DMS53 (cell line): ENCODE measurements around the gene PDLIM7.

Experiments used
- DNase-seq: peaks from one replicate; lab custom pipeline; 2025; lab: John Stamatoyannopoulos, UW

Gene PDLIM7

GRCh38 chr5:177444106-177445051 lies 53.0 kb downstream of the PDLIM7 start:
- DNase-seq = peak; percentile 36

DNA sequence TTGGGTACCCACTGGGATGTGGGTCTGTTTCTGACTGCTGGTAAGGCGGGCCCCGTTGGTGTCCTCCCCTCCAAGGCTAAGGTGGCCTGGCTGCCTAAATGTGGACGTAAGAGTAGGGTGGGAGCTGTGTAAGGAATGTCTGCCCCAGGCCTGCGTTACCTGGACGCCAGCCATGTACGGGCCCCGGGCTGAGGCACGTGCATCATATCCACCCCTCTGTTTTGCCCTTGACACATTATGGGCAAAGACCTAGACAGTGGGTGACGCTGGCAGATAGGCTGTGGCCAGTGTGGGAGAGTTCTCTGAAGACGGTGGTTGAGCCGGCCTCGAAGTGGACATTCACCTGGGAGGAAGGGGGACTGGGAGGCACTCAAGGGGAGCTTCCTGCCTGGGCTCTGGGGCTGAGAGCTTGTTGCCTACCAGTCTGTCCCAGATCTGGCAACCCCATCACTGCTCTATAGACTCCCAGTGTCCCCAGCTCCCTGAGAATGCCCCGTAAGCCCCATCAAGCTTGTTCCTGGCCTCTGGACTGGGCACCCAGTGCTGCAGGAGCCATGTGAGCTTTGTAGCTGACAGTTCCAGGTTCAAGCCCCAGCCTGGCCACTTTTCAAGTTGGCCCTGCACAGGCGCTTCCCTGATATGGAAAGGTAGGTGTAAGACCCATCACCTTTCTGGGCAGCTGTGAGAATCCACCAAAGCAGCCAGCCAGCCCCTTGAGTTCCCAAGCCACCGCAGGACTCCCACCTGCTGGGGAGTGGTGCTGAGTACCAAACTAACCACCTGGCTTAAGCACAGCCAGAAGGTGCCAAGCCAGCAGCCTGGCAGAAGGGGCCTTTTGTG lies 54.0 kb downstream of the PDLIM7 start:
- no peak for DNase-seq

GRCh38 chr5:177442066-177442826 lies 55.2 kb downstream of the PDLIM7 start:
- no peak for DNase-seq

DNA sequence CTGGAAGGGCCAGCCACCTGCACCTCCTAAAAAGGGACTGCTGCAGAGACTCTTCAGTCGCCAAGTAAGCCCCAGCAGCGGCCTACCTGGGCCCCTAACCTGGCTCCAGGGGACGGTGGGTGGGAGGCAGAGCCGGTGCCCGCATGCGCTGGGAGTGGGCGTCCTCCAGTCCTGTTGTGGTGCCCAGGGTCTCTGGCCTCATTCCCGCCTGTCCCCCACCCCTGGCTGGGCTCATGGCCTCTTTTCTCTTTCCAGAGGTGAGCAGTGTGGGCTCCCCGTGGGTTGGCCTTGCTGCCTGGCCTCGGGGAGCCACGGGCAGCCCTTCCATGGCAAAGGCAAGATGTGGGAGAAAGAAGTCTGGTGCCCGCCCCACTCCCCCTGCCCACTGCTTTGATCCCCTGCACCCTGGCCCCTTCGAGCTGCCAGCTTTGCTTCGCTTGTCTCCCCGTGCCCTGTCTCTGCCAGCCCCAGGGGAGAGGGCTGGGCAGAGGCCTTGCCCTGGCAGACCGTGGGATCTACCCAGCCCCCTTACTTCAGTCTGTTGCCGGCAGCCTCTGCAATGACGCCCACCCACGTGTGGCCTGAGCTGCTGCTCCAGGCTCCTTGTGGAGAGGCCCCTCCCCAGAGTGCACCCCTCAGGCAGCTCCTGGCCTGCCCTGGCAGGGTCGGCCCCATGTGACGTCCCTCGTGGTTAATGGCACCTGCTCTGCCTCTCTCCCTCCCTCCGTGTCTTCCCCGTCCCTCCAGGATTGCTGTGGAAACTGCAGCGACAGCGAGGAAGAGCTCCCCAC lies 56.2 kb downstream of the PDLIM7 start:
- no peak for DNase-seq

DNA sequence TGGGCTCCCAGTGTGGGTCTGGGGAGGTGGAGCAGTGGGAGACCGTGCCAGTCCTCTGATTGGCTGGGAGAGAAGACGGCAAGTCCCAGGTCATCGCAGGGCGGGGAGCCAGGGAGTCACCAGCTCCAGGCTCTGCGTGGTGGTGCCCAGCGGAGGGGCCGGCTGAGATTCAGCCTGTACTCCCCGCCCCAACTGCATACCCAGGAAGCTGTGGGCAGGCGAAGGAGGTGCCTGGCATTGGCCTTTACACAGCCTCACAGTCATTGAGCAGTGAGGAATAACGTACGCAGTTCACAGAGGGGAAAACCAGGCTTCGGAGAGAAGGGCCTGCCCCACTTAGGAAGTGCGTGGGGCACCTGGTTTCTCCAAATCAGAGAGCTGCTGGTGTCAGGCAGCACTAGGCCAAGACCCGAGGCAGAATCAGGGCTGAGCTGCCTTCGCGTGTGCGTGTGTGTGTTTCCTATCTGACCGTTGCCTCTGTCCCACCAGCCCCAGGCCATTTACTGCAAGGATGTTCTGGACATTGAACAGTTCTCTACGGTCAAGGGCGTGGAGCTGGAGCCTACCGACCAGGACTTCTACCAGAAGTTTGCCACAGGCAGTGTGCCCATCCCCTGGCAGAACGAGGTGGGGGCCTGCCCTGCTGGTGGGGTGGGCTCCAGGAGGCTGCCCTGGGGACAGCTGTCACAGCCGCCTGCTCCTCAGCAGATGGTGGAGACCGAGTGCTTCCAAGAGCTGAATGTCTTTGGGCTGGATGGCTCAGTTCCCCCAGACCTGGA lies 57.0 kb downstream of the PDLIM7 start:
- no peak for DNase-seq

DNA sequence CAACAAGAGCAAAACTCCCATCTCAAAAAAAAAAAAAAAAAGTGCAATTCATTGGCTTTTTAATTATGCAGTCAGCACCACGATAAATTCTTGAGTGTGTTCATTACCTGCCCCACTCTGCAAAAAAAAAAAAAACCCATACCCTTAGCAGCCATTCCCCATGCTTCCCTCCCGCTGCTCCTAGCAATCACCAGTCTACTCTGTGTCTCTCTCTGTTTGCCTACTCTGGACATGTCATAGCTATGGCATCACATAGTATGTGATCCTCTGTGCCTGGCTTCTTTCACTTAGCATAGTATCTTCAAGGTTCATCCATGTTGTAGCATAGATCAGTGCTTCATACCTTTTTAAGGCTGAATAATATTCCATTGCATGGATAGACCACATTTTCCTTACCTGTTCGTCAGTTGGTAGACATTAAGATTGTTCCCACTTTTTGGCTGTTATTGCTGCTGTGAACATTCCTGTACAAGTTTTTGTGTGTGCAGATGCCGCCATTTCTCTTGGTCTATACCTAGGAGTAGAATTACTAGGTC lies 57.8 kb downstream of the PDLIM7 start:
- no peak for DNase-seq

GRCh38 chr5:177438468-177438867 lies 58.9 kb downstream of the PDLIM7 start:
- DNase-seq = no peak

- DNase-seq = no peak
These were observed 59.8 kb downstream of the PDLIM7 start for GRCh38 chr5:177437623-177438022.

- no peak for DNase-seq
These were observed 61.4 kb downstream of the PDLIM7 start for GRCh38 chr5:177435847-177436536.

GRCh38 chr5:177434942-177435738 lies 62.3 kb downstream of the PDLIM7 start:
- DNase-seq = no peak

GRCh38 chr5:177434437-177434836 lies 63.0 kb downstream of the PDLIM7 start:
- DNase-seq = no peak

GRCh38 chr5:177433658-177434217 lies 63.7 kb downstream of the PDLIM7 start:
- no peak for DNase-seq
